SK-N-SH (cell line): ENCODE results near the gene ISM1. TPM values are rescaled to one million over a fixed set of nuclear protein-coding genes. Genes with fewer than 3 reads are reported as not detected.

ENCODE experiments used
- CTCF ChIA-PET: fragments of 300-600, 350-600 bp; formaldehyde crosslinking; extraction: SDS; loops from one replicate; lab custom pipeline; 2021; lab: Yijun Ruan, JAX
- POLR2A ChIA-PET: fragments of 350-600 bp; sonication (Branson Sonifier 250); formaldehyde crosslinking; extraction: SDS; loops from one replicate; lab custom pipeline; 2020; ENCODE audit warnings: antibody characterized with exemption, inconsistent platforms; lab: Yijun Ruan, JAX
- DNase-seq: peaks from one replicate; pipeline ENCODE4 v3.0.0; 2012
- H2AFZ ChIP-seq: fragments of 200-600 bp; sonication (generic); 2 replicates; pipeline ENCODE4 v1.8.1; 2016; ENCODE audit warnings: antibody characterized with exemption, mild to moderate bottlenecking, low read depth
- H3F3A ChIP-seq: fragments of 200-600 bp; sonication (generic); replicated peaks from 2 replicates; pipeline ENCODE3; 2016; ENCODE audit warnings: antibody characterized with exemption, mild to moderate bottlenecking; ENCODE audit not compliant: insufficient read depth
- H3K27ac ChIP-seq, 2 experiments: fragments of 200-500 bp in 1 of 2; fragments of 200-600 bp in 1 of 2; sonication (Bioruptor generic) in 1 of 2; sonication (generic), shearing (Covaris generic) in 1 of 2; 2 replicates each; pipeline versions ENCODE4 v1.5.1 to v1.6.1; 2014 to 2016; ENCODE audit warnings: low read depth in 2 of 2, inconsistent platforms in 1 of 2, low read length in 1 of 2, mild to moderate bottlenecking in 1 of 2, mixed read lengths in 1 of 2
- H3K27me3 ChIP-seq: fragments of 200-600 bp; sonication (generic), shearing (Covaris generic); 2 replicates; pipeline ENCODE4 v1.6.1; 2016; ENCODE audit warnings: mixed run types; ENCODE audit not compliant: insufficient read depth
- H3K36me3 ChIP-seq, 2 experiments: fragments of 200-500 bp in 1 of 2; fragments of 200-600 bp in 1 of 2; sonication (Bioruptor generic) in 1 of 2; sonication (generic) in 1 of 2; replicated peaks in 1 of 2; 2 replicates each; pipeline versions ENCODE3 to v1.5.1; 2014 to 2016; ENCODE audit warnings: low read length in 1 of 2, mild to moderate bottlenecking in 1 of 2; ENCODE audit not compliant: insufficient read depth in 2 of 2, control insufficient read depth in 1 of 2
- H3K4me1 ChIP-seq, 2 experiments: fragments of 200-500 bp in 1 of 2; fragments of 200-600 bp in 1 of 2; sonication (Bioruptor generic) in 1 of 2; sonication (generic), shearing (Covaris generic) in 1 of 2; 2 replicates each; pipeline versions ENCODE4 v1.5.1 to v1.6.1; 2014 to 2016; ENCODE audit warnings: low read depth in 1 of 2, low read length in 1 of 2, mixed run types in 1 of 2; ENCODE audit not compliant: insufficient read depth in 2 of 2, control insufficient read depth in 1 of 2
- H3K4me2 ChIP-seq: fragments of 200-600 bp; sonication (generic), shearing (Covaris generic); 2 replicates; pipeline ENCODE4 v1.6.1; 2017; ENCODE audit warnings: mixed run types
- H3K4me3 ChIP-seq, 2 experiments: fragments of 200-500 bp in 1 of 2; fragments of 200-600 bp in 1 of 2; sonication (Bioruptor generic) in 1 of 2; sonication (generic), shearing (Covaris generic) in 1 of 2; 2 replicates each; pipeline versions ENCODE4 v1.5.1 to v1.8.1; 2014 to 2016; ENCODE audit warnings: low read depth in 2 of 2, inconsistent platforms in 1 of 2, low read length in 1 of 2, mild to moderate bottlenecking in 1 of 2, mixed read lengths in 1 of 2, moderate library complexity in 1 of 2
- H3K79me2 ChIP-seq: fragments of 200-600 bp; sonication (generic); 2 replicates; pipeline ENCODE4 v1.8.1; 2017; ENCODE audit warnings: mild to moderate bottlenecking; ENCODE audit not compliant: insufficient read depth
- H3K9ac ChIP-seq: fragments of 200-600 bp; sonication (generic); 2 replicates; pipeline ENCODE4 v1.6.1; 2017; ENCODE audit warnings: mixed run types
- H3K9me2 ChIP-seq: fragments of 200-600 bp; sonication (generic); 2 replicates; pipeline ENCODE4 v1.6.1; 2017; ENCODE audit warnings: mixed run types
- H3K9me3 ChIP-seq: fragments of 200-600 bp; sonication (generic); 2 replicates; pipeline ENCODE4 v1.6.1; 2017; ENCODE audit warnings: mixed run types, mild to moderate bottlenecking, moderate library complexity
- H4K20me1 ChIP-seq: fragments of 200-600 bp; sonication (generic); 2 replicates; pipeline ENCODE4 v1.6.1; 2017; ENCODE audit warnings: mild to moderate bottlenecking, mixed run types; ENCODE audit not compliant: insufficient read depth
- CHD2 ChIP-seq: fragments of 150-350 bp; IDR thresholded peaks from 2 replicates; pipeline ENCODE4 v1.6.1; 2018; ENCODE audit warnings: low read length; ENCODE audit not compliant: partially characterized antibody
- CTCF ChIP-seq: fragments of 200-600 bp; sonication (generic); IDR thresholded peaks from 2 replicates; pipeline ENCODE4 v1.6.1; 2017; ENCODE audit warnings: antibody characterized with exemption, mild to moderate bottlenecking, moderate library complexity
- ELF1 ChIP-seq: IDR thresholded peaks from 2 replicates; pipeline ENCODE4 v1.4.0; 2012
- EZH2phosphoT487 ChIP-seq: fragments of 200-600 bp; sonication (generic); IDR thresholded peaks from 2 replicates; pipeline ENCODE4 v1.6.1; 2017; ENCODE audit warnings: low read depth, mixed run types, mild to moderate bottlenecking, antibody characterized with exemption, moderate library complexity, borderline replicate concordance
- FOSL2 ChIP-seq: IDR thresholded peaks from 2 replicates; pipeline ENCODE4 v1.4.0; 2012; ENCODE audit warnings: low read depth, mild to moderate bottlenecking, moderate library complexity, borderline replicate concordance
- FOXM1 ChIP-seq: IDR thresholded peaks from 2 replicates; pipeline ENCODE4 v1.4.0; 2012; ENCODE audit warnings: low read depth, mild to moderate bottlenecking
- GABPA ChIP-seq: IDR thresholded peaks from 2 replicates; pipeline ENCODE4 v1.4.0; 2012; ENCODE audit warnings: low read depth, mild to moderate bottlenecking
- IRF3 ChIP-seq: fragments of 150-350 bp; IDR thresholded peaks from 2 replicates; pipeline ENCODE4 v1.6.1; 2016; ENCODE audit warnings: mild to moderate bottlenecking, low read depth, low read length
- JUND ChIP-seq: IDR thresholded peaks from 2 replicates; pipeline ENCODE4 v1.4.0; 2012
- MAX ChIP-seq: IDR thresholded peaks from 2 replicates; pipeline ENCODE4 v1.4.0; 2012; ENCODE audit warnings: low read depth
- MEF2A ChIP-seq: IDR thresholded peaks from 2 replicates; pipeline ENCODE4 v1.4.0; 2012; ENCODE audit warnings: low read depth, borderline replicate concordance
- NFIC ChIP-seq: IDR thresholded peaks from 2 replicates; pipeline ENCODE4 v1.4.0; 2012; ENCODE audit warnings: borderline replicate concordance
- POLR2AphosphoS5 ChIP-seq: IDR thresholded peaks from 2 replicates; pipeline ENCODE4 v1.6.1; 2012; ENCODE audit warnings: low read depth, low read length
- RAD21 ChIP-seq: IDR thresholded peaks from 2 replicates; pipeline ENCODE4 v1.6.1; 2012; ENCODE audit warnings: mild to moderate bottlenecking, low read length
- RXRA ChIP-seq: IDR thresholded peaks from 2 replicates; pipeline ENCODE4 v1.4.0; 2012; ENCODE audit warnings: low read depth, mild to moderate bottlenecking, borderline replicate concordance
- TAF1 ChIP-seq: IDR thresholded peaks from 2 replicates; pipeline ENCODE4 v1.6.1; 2012; ENCODE audit warnings: low read depth, mild to moderate bottlenecking, low read length, moderate library complexity, borderline replicate concordance
- YY1 ChIP-seq: IDR thresholded peaks from 2 replicates; pipeline ENCODE4 v1.4.0; 2012; ENCODE audit warnings: low read depth, mild to moderate bottlenecking
- WGBS: methylation state at CpG from one replicate; pipeline ENCODE4 v1.1.6; 2017; ENCODE audit warnings: low lambda C conversion rate; 5-methylcytosine and 5-hydroxymethylcytosine counted together
- polyA plus RNA-seq, 3 experiments: library from polyadenylated mRNA; depleted of rRNA; stranded (reverse); fragments of >200 nt; gene quantifications; 2 replicates each; pipeline ENCODE4 v1.2.3, GENCODE V29; 2012
- TF ChIP-seq, protein P1 (sequence below): IDR thresholded peaks from 2 replicates; pipeline ENCODE4; 2012
- TF ChIP-seq, protein P2 (sequence below): IDR thresholded peaks from 2 replicates; pipeline ENCODE4 v1.4.0; 2012; ENCODE audit warnings: low read depth, borderline replicate concordance

The ISM1 gene
- polyA plus RNA-seq, 1 of the 3 experiments (the other 2 are of a cell fraction): not detected

DNA sequence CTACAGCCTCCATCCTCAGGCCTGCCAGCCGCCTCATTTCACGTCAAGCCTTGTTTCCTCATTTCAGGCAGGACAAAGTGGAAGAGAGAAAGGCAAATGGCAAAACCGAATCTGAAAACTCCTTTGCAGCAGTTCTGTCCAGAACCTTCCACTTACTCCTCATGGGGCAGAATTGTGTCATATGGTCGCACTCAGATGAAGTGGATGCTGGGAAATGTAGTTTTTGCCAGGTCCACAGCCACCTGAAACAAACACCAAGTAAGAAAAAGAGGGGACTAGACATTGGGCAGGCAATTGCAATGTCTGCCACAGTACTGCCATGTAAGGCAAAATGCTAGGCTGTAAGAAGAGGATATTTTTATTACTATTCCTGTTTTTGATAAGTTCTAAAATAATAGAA, 44.9 kb downstream of the ISM1 start:
- H3K9me3 ChIP-seq: no peaks in the 10 kb centered on the region
- CTCF ChIA-PET: no interaction called here
- no peak overlapping the region for H3K27ac ChIP-seq
- TF ChIP-seq FOXM1: no peak
- TF ChIP-seq CHD2: no peak
- TF ChIP-seq RAD21: no peak
- no peak for TF ChIP-seq MEF2A
- TF ChIP-seq RXRA: no peak
- no peak for TF ChIP-seq NFIC
- no peak for TF ChIP-seq FOSL2
- no peak for TF ChIP-seq TAF1
- TF ChIP-seq CTCF: no peak
- no peak for TF ChIP-seq MAX
- TF ChIP-seq, protein P1, sequence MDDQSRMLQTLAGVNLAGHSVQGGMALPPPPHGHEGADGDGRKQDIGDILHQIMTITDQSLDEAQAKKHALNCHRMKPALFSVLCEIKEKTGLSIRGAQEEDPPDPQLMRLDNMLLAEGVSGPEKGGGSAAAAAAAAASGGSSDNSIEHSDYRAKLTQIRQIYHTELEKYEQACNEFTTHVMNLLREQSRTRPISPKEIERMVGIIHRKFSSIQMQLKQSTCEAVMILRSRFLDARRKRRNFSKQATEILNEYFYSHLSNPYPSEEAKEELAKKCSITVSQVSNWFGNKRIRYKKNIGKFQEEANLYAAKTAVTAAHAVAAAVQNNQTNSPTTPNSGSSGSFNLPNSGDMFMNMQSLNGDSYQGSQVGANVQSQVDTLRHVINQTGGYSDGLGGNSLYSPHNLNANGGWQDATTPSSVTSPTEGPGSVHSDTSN: no peak
- no peak for TF ChIP-seq JUND
- TF ChIP-seq EZH2phosphoT487: no peak
- TF ChIP-seq YY1: no peak
- TF ChIP-seq, protein P2, sequence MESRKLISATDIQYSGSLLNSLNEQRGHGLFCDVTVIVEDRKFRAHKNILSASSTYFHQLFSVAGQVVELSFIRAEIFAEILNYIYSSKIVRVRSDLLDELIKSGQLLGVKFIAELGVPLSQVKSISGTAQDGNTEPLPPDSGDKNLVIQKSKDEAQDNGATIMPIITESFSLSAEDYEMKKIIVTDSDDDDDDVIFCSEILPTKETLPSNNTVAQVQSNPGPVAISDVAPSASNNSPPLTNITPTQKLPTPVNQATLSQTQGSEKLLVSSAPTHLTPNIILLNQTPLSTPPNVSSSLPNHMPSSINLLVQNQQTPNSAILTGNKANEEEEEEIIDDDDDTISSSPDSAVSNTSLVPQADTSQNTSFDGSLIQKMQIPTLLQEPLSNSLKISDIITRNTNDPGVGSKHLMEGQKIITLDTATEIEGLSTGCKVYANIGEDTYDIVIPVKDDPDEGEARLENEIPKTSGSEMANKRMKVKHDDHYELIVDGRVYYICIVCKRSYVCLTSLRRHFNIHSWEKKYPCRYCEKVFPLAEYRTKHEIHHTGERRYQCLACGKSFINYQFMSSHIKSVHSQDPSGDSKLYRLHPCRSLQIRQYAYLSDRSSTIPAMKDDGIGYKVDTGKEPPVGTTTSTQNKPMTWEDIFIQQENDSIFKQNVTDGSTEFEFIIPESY: no peak
- TF ChIP-seq IRF3: no peak
- no peak for TF ChIP-seq ELF1
- no peak for TF ChIP-seq POLR2AphosphoS5
- no peak for TF ChIP-seq GABPA
- TF ChIP-seq, all 33 proteins: peak for 0
- no peak for DNase-seq
- no peak overlapping the region for H3K4me2 ChIP-seq
- H3K9ac ChIP-seq: no peak overlapping the region
- 45% methylated on average over 4 of the region's 4 CpGs for WGBS
- H3K4me3 ChIP-seq: no peak overlapping the region
- H3K36me3 ChIP-seq: no peaks in the 10 kb centered on the region
- no peaks in the 10 kb centered on the region for H4K20me1 ChIP-seq
- H3K27me3 ChIP-seq: no peaks in the 10 kb centered on the region; the same call in 1 of the 2 replicates
- no peaks in the 10 kb centered on the region for H3F3A ChIP-seq
- no peaks in the 10 kb centered on the region for H3K4me1 ChIP-seq
- POLR2A ChIA-PET: no interaction called here
- H3K79me2 ChIP-seq: no peaks in the 10 kb centered on the region
- no peaks in the 10 kb centered on the region for H3K9me2 ChIP-seq
- H2AFZ ChIP-seq: no peak overlapping the region
